H1 (cell line): ENCODE data around the gene KCND3. TPM values are rescaled to one million over a fixed set of nuclear protein-coding genes. Genes with fewer than 3 reads are reported as not detected.

Source experiments
- CREB1 ChIP-seq: IDR thresholded peaks from 2 replicates; pipeline ENCODE4 v1.6.1; 2012; ENCODE audit warnings: inconsistent platforms
- KDM4A ChIP-seq: IDR thresholded peaks from one replicate; pipeline ENCODE4 v1.7.1; 2012; ENCODE audit warnings: low read depth, mild to moderate bottlenecking, moderate library complexity, low read length, inconsistent platforms; ENCODE audit not compliant: severe bottlenecking
- KDM5A ChIP-seq: fragments of 200-600 bp; IDR thresholded peaks from 2 replicates; pipeline ENCODE4 v1.7.1; 2012; ENCODE audit warnings: mild to moderate bottlenecking, low read length, inconsistent platforms, mixed read lengths
- NRF1 ChIP-seq: IDR thresholded peaks from 2 replicates; pipeline ENCODE4 v1.6.1; 2011; ENCODE audit warnings: mild to moderate bottlenecking, low read depth, low read length, improper control_type of control experiment
- TAF7 ChIP-seq: optimal IDR thresholded peaks from 2 replicates; pipeline ENCODE3; 2011; ENCODE audit warnings: low read depth, mild to moderate bottlenecking, inconsistent platforms, low read length, moderate library complexity, borderline replicate concordance
- YY1 ChIP-seq: IDR thresholded peaks from 2 replicates; pipeline ENCODE4 v1.6.1; 2011; ENCODE audit warnings: low read depth, mild to moderate bottlenecking, low read length
- polyA plus RNA-seq, 7 experiments: library from polyadenylated mRNA; depleted of rRNA in 3 of 7; stranded (reverse) in 5 of 7; unstranded in 2 of 7; fragments of >200 nt in 5 of 7; fragments of 200-250 nt in 2 of 7; gene quantifications; 1 replicate in 5 of 7; 2 replicates in 1 of 7; 4 replicates in 1 of 7; pipeline versions ENCODE4 v1.2.1 to v1.2.3, GENCODE V29; 2011 to 2013; ENCODE audit warnings: missing spikeins in 2 of 7, mixed read lengths in 2 of 7
- total RNA-seq: library from RNA; stranded (reverse); fragmentation: NEBNext Ultra II Directional; extraction: Animal tissue kit (Norgen Biotek cat#: 25700); gene quantifications from 2 replicates; pipeline ENCODE4 v1.2.1, GENCODE V29; 2021
- TF ChIP-seq, protein P1 (sequence below): fragments of 300-600 bp; sonication (generic); IDR thresholded peaks from 2 replicates; pipeline ENCODE4 v1.7.1; 2012; ENCODE audit warnings: low read length, moderate library complexity, mild to moderate bottlenecking, inconsistent platforms; ENCODE audit not compliant: insufficient replicate concordance

KCND3 gene
- total and polyA plus RNA-seq, 2 of the 8 experiments (the other 6 are each of a cell fraction or from before 2014, with no cell fraction given) = 0.14 to 0.48 TPM

DNA sequence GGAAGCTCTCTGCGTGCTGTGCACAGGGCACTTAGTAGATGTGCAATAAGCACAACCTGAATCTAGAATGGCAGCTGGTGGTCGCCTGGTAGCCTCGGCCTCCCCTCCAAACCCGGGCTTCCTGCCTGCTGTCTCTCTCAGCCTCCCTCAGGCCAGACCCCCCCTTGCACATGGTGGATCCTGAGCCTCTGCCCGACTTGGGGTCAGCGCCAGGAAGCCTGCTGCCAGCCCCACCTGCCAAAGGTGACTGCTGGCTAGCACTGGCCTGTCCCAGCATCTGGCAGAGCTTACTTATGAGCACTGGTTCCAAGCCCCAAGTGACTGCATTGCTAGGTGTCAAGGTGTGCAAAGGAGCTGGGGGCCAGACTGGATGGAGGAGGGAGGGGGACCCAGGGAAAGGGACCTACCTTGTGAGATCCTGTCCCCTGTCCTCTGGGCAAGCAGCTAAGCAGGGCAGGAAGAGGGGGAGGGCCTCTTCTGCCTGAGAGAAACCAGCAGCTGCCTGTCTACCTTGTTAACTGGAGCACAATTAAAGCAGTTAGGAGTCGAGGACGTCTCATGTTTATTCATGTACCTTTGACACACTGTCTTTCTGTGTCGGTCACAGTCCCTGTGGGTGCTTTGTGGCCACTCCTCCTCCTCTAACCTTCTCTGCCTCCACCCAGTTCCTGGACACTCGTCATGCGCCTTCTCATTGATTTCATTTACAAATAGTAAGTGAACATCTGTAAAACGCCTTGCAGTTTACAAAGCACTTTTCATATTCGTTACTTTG lies 132.9 kb downstream of the KCND3 start (continued):
- TF ChIP-seq, protein P1, sequence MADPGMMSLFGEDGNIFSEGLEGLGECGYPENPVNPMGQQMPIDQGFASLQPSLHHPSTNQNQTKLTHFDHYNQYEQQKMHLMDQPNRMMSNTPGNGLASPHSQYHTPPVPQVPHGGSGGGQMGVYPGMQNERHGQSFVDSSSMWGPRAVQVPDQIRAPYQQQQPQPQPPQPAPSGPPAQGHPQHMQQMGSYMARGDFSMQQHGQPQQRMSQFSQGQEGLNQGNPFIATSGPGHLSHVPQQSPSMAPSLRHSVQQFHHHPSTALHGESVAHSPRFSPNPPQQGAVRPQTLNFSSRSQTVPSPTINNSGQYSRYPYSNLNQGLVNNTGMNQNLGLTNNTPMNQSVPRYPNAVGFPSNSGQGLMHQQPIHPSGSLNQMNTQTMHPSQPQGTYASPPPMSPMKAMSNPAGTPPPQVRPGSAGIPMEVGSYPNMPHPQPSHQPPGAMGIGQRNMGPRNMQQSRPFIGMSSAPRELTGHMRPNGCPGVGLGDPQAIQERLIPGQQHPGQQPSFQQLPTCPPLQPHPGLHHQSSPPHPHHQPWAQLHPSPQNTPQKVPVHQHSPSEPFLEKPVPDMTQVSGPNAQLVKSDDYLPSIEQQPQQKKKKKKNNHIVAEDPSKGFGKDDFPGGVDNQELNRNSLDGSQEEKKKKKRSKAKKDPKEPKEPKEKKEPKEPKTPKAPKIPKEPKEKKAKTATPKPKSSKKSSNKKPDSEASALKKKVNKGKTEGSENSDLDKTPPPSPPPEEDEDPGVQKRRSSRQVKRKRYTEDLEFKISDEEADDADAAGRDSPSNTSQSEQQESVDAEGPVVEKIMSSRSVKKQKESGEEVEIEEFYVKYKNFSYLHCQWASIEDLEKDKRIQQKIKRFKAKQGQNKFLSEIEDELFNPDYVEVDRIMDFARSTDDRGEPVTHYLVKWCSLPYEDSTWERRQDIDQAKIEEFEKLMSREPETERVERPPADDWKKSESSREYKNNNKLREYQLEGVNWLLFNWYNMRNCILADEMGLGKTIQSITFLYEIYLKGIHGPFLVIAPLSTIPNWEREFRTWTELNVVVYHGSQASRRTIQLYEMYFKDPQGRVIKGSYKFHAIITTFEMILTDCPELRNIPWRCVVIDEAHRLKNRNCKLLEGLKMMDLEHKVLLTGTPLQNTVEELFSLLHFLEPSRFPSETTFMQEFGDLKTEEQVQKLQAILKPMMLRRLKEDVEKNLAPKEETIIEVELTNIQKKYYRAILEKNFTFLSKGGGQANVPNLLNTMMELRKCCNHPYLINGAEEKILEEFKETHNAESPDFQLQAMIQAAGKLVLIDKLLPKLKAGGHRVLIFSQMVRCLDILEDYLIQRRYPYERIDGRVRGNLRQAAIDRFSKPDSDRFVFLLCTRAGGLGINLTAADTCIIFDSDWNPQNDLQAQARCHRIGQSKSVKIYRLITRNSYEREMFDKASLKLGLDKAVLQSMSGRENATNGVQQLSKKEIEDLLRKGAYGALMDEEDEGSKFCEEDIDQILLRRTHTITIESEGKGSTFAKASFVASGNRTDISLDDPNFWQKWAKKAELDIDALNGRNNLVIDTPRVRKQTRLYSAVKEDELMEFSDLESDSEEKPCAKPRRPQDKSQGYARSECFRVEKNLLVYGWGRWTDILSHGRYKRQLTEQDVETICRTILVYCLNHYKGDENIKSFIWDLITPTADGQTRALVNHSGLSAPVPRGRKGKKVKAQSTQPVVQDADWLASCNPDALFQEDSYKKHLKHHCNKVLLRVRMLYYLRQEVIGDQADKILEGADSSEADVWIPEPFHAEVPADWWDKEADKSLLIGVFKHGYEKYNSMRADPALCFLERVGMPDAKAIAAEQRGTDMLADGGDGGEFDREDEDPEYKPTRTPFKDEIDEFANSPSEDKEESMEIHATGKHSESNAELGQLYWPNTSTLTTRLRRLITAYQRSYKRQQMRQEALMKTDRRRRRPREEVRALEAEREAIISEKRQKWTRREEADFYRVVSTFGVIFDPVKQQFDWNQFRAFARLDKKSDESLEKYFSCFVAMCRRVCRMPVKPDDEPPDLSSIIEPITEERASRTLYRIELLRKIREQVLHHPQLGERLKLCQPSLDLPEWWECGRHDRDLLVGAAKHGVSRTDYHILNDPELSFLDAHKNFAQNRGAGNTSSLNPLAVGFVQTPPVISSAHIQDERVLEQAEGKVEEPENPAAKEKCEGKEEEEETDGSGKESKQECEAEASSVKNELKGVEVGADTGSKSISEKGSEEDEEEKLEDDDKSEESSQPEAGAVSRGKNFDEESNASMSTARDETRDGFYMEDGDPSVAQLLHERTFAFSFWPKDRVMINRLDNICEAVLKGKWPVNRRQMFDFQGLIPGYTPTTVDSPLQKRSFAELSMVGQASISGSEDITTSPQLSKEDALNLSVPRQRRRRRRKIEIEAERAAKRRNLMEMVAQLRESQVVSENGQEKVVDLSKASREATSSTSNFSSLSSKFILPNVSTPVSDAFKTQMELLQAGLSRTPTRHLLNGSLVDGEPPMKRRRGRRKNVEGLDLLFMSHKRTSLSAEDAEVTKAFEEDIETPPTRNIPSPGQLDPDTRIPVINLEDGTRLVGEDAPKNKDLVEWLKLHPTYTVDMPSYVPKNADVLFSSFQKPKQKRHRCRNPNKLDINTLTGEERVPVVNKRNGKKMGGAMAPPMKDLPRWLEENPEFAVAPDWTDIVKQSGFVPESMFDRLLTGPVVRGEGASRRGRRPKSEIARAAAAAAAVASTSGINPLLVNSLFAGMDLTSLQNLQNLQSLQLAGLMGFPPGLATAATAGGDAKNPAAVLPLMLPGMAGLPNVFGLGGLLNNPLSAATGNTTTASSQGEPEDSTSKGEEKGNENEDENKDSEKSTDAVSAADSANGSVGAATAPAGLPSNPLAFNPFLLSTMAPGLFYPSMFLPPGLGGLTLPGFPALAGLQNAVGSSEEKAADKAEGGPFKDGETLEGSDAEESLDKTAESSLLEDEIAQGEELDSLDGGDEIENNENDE = no peak
- TF ChIP-seq KDM5A (no peak), TAF7 (no peak), KDM4A (no peak), YY1 (no peak), CREB1 (no peak), NRF1 (no peak)
